ENCODE results near the gene UPP2. TPM values are rescaled to one million over a fixed set of nuclear protein-coding genes. Genes with fewer than 3 reads are reported as not detected.

The UPP2 gene
- total RNA-seq, 1 experiment from 2014 or later: not detected

- Mint-ChIP-seq H3K27me3 (ENCODE audit: unreplicated experiment) (no peaks in the 10 kb centered on the region), H3K36me3 (ENCODE audit: insufficient read depth, unreplicated experiment) (no peaks in the 10 kb centered on the region)
- no peak for TF ChIP-seq CTCF (IDR thresholded peaks at IDR 0.05; ENCODE audit: unreplicated experiment)
These were observed 4.2 kb upstream of the UPP2 start for GRCh38 chr2:158097481-158097880.

GRCh38 chr2:158098178-158098577 is 3.5 kb upstream of the UPP2 start:
- Mint-ChIP-seq H3K9me3 (ENCODE audit: low read depth, unreplicated experiment) (no peaks in the 10 kb centered on the region), H3K4me3 (ENCODE audit: low read depth, unreplicated experiment) (no peak overlapping the region), H3K36me3 (ENCODE audit: insufficient read depth, unreplicated experiment) (no peaks in the 10 kb centered on the region), H3K27ac (ENCODE audit: unreplicated experiment) (no peak overlapping the region), H3K4me1 (ENCODE audit: low read depth, unreplicated experiment) (peaks cover 27% of the 10 kb centered on the region), H3K27me3 (ENCODE audit: unreplicated experiment) (no peaks in the 10 kb centered on the region)
- no peak for DNase-seq
- TF ChIP-seq CTCF (IDR thresholded peaks at IDR 0.05; ENCODE audit: unreplicated experiment): no peak
- intact Hi-C loops (cut with micrococcal nuclease; ENCODE audit: unreplicated experiment): no loop called here
- no TSS peak for BruUV-seq (replicated peaks)
- CTCF ChIA-PET: no interaction called here

More at GRCh38 chr2:158097481-158097880, 4.2 kb upstream of the UPP2 start:
- intact Hi-C loops (cut with micrococcal nuclease; ENCODE audit: unreplicated experiment): no loop called here
- CTCF ChIA-PET: no interaction called here
- no peaks in the 10 kb centered on the region for H3K9me3 Mint-ChIP-seq (ENCODE audit: low read depth, unreplicated experiment)
- no peak for DNase-seq
- H3K4me1 Mint-ChIP-seq (ENCODE audit: low read depth, unreplicated experiment): peaks cover 29% of the 10 kb centered on the region
- no peak overlapping the region for H3K4me3 Mint-ChIP-seq (ENCODE audit: low read depth, unreplicated experiment)
- H3K27ac Mint-ChIP-seq (ENCODE audit: unreplicated experiment): no peak overlapping the region
- no TSS peak for BruUV-seq (replicated peaks)

- H3K27me3 Mint-ChIP-seq (ENCODE audit: unreplicated experiment): no peaks in the 10 kb centered on the region
- no TSS peak for BruUV-seq (replicated peaks)
- H3K4me1 Mint-ChIP-seq (ENCODE audit: low read depth, unreplicated experiment): peaks cover 13% of the 10 kb centered on the region
- H3K9me3 Mint-ChIP-seq (ENCODE audit: low read depth, unreplicated experiment): no peaks in the 10 kb centered on the region
- H3K36me3 Mint-ChIP-seq (ENCODE audit: insufficient read depth, unreplicated experiment): no peaks in the 10 kb centered on the region
- peak; percentile 65 for DNase-seq
- no peak for TF ChIP-seq CTCF (IDR thresholded peaks at IDR 0.05; ENCODE audit: unreplicated experiment)
- H3K27ac Mint-ChIP-seq (ENCODE audit: unreplicated experiment): peak overlapping the region; percentile 57
- intact Hi-C loops (cut with micrococcal nuclease; ENCODE audit: unreplicated experiment): no loop called here
- CTCF ChIA-PET: no interaction called here
- no peak overlapping the region for H3K4me3 Mint-ChIP-seq (ENCODE audit: low read depth, unreplicated experiment)
These were observed 2.0 kb upstream of the UPP2 start for GRCh38 chr2:158099716-158100115.

- Mint-ChIP-seq H3K9me3 (ENCODE audit: low read depth, unreplicated experiment) (no peaks in the 10 kb centered on the region), H3K36me3 (ENCODE audit: insufficient read depth, unreplicated experiment) (no peaks in the 10 kb centered on the region), H3K27me3 (ENCODE audit: unreplicated experiment) (no peaks in the 10 kb centered on the region), H3K4me1 (ENCODE audit: low read depth, unreplicated experiment) (peaks cover 8% of the 10 kb centered on the region), H3K27ac (ENCODE audit: unreplicated experiment) (no peak overlapping the region), H3K4me3 (ENCODE audit: low read depth, unreplicated experiment) (no peak overlapping the region)
- intact Hi-C loops (cut with micrococcal nuclease; ENCODE audit: unreplicated experiment): no loop called here
- no peak for TF ChIP-seq CTCF (IDR thresholded peaks at IDR 0.05; ENCODE audit: unreplicated experiment)
- DNase-seq: no peak
- CTCF ChIA-PET: no interaction called here
- no TSS peak for BruUV-seq (replicated peaks)
These were observed 1.3 kb upstream of the UPP2 start for GRCh38 chr2:158100411-158100810.

Measured in Calu3 (cell line).